HCT116 (cell line): ENCODE results near the gene PTCH2. TPM values are rescaled to one million over a fixed set of nuclear protein-coding genes. Genes with fewer than 3 reads are reported as not detected.
A peak's percentile ranks its signal among the peaks of the same experiment; 100 is the strongest.

ENCODE experiments used
- ATAC-seq: fragments of 200-7000 bp; cut with Tn5 transposase; 2 replicates; pipeline ENCODE4 v1.9.1; 2020; ENCODE audit warnings: mild to moderate bottlenecking, moderate library complexity
- BruUV-seq: library from RNA; stranded (reverse); fragments of 400-500 nt; replicated peaks from 2 replicates; lab custom pipeline; 2021; lab: Mats Ljungman, UMichigan
- CTCF ChIA-PET: fragments of 300-600 bp; sonication (Branson Sonifier 250); formaldehyde crosslinking; loops from one replicate; lab custom pipeline; 2021; ENCODE audit warnings: antibody characterized with exemption; lab: Charles Lee
- POLR2A ChIA-PET: fragments of 300-600, 350-600 bp; sonication (Branson Sonifier 250); formaldehyde crosslinking; loops from one replicate; lab custom pipeline; 2021; ENCODE audit warnings: antibody characterized with exemption; lab: Charles Lee
- RAD21 ChIA-PET, 2 experiments: fragments of 300-600 bp; sonication (Branson Sonifier 250); formaldehyde crosslinking; loops; one replicate each; lab custom pipeline; 2023; ENCODE audit warnings: low total read pairs in 2 of 2; ENCODE audit not compliant: uncharacterized antibody in 2 of 2, unreplicated experiment in 2 of 2, low non-redundant PET in 1 of 2; lab: Charles Lee
- DNase-seq: peaks from one replicate; pipeline ENCODE4 v3.0.0-alpha.2; 2010; ENCODE audit warnings: low read depth, low spot score
- H2AFZ ChIP-seq: fragments of 200-600 bp; shearing (Covaris generic), sonication (generic); 2 replicates; pipeline ENCODE4 v1.6.1; 2017; ENCODE audit warnings: low read depth, mixed run types, mixed read lengths, antibody characterized with exemption, low read length; ENCODE audit not compliant: poor library complexity, severe bottlenecking
- H3K27ac ChIP-seq: 2 replicates; pipeline ENCODE4 v1.5.1; 2012; ENCODE audit warnings: low read depth, low read length
- H3K27me3 ChIP-seq: fragments of 200-600 bp; sonication (generic); 2 replicates; pipeline ENCODE4 v1.6.1; 2016; ENCODE audit warnings: mixed run types, low read length, mixed read lengths; ENCODE audit not compliant: insufficient read depth
- H3K36me3 ChIP-seq, 2 experiments: fragments of 200-500 bp in 1 of 2; fragments of 200-600 bp in 1 of 2; sonication (Bioruptor generic) in 1 of 2; sonication (generic) in 1 of 2; 2 replicates each; pipeline versions ENCODE4 v1.5.1 to v1.6.1; 2014 to 2016; ENCODE audit warnings: low read length in 2 of 2, inconsistent platforms in 1 of 2, mixed read lengths in 1 of 2, mixed run types in 1 of 2; ENCODE audit not compliant: insufficient read depth in 2 of 2, control insufficient read depth in 1 of 2
- H3K4me1 ChIP-seq, 2 experiments: fragments of 200-600 bp in 1 of 2; sonication (generic) in 1 of 2; 2 replicates each; pipeline versions ENCODE4 v1.5.1 to v1.6.1; 2012 to 2017; ENCODE audit warnings: low read length in 2 of 2, inconsistent platforms in 1 of 2, mild to moderate bottlenecking in 1 of 2, mixed read lengths in 1 of 2, mixed run types in 1 of 2, moderate library complexity in 1 of 2; ENCODE audit not compliant: insufficient read depth in 2 of 2, control insufficient read depth in 1 of 2
- H3K4me2 ChIP-seq: fragments of 200-600 bp; sonication (generic); 2 replicates; pipeline ENCODE4 v1.6.1; 2017; ENCODE audit warnings: mixed run types, low read length, mixed read lengths
- H3K4me3 ChIP-seq, 2 experiments: fragments of 200-600 bp in 1 of 2; sonication (generic) in 1 of 2; replicated peaks in 1 of 2; 2 replicates each; pipeline ENCODE4 v1.5.1; 2011 to 2016; ENCODE audit warnings: low read length in 2 of 2, control low read depth in 1 of 2, low read depth in 1 of 2, mild to moderate bottlenecking in 1 of 2, mixed read lengths in 1 of 2, mixed run types in 1 of 2
- H3K79me2 ChIP-seq: fragments of 200-600 bp; sonication (generic); 2 replicates; pipeline ENCODE4 v1.6.1; 2017; ENCODE audit warnings: mild to moderate bottlenecking, mixed run types, low read length, moderate library complexity, mixed read lengths; ENCODE audit not compliant: insufficient read depth
- H3K9ac ChIP-seq: fragments of 200-600 bp; sonication (generic); 2 replicates; pipeline ENCODE4 v1.6.1; 2016; ENCODE audit warnings: low read length, mixed read lengths
- H3K9me2 ChIP-seq: fragments of 200-600 bp; sonication (generic), shearing (Covaris generic); 2 replicates; pipeline ENCODE4 v1.6.1; 2017; ENCODE audit warnings: mixed run types, mild to moderate bottlenecking, moderate library complexity; ENCODE audit not compliant: insufficient read depth
- H3K9me3 ChIP-seq, 2 experiments: fragments of 200-500 bp in 1 of 2; fragments of 200-600 bp in 1 of 2; sonication (Bioruptor generic) in 1 of 2; sonication (generic) in 1 of 2; 2 replicates each; pipeline ENCODE4 v1.6.1; 2014 to 2017; ENCODE audit warnings: low read length in 2 of 2, mixed read lengths in 2 of 2, inconsistent platforms in 1 of 2, low read depth in 1 of 2, mild to moderate bottlenecking in 1 of 2, mixed run types in 1 of 2, moderate library complexity in 1 of 2; ENCODE audit not compliant: control insufficient read depth in 1 of 2, insufficient read depth in 1 of 2
- H4K20me1 ChIP-seq: fragments of 200-600 bp; sonication (generic), shearing (Covaris generic); 2 replicates; pipeline ENCODE4 v1.6.1; 2017; ENCODE audit warnings: mixed run types, mild to moderate bottlenecking, moderate library complexity; ENCODE audit not compliant: insufficient read depth
- CBX3 ChIP-seq: IDR thresholded peaks from 2 replicates; pipeline ENCODE4 v1.6.1; 2012; ENCODE audit warnings: low read depth
- CEBPB ChIP-seq: IDR thresholded peaks from 2 replicates; pipeline ENCODE4 v1.6.1; 2012; ENCODE audit warnings: low read depth
- CTCF ChIP-seq, 3 experiments: fragments of 200-600 bp in 1 of 3; sonication (generic) in 1 of 3; IDR thresholded peaks in 2 of 3; conservative IDR thresholded peaks in 1 of 3; 2 replicates each; pipeline ENCODE4 v1.5.1; 2012 to 2017; ENCODE audit warnings: low read depth in 2 of 3, low read length in 2 of 3, antibody characterized with exemption in 1 of 3, borderline replicate concordance in 1 of 3, control low read depth in 1 of 3, mild to moderate bottlenecking in 1 of 3, mixed read lengths in 1 of 3, mixed run types in 1 of 3, moderate library complexity in 1 of 3; ENCODE audit not compliant: insufficient read depth in 1 of 3
- EZH2 ChIP-seq: fragments of 200-600 bp; sonication (generic); IDR thresholded peaks from 2 replicates; pipeline ENCODE4 v1.6.1; 2017; ENCODE audit warnings: antibody characterized with exemption, mixed run types
- EZH2phosphoT487 ChIP-seq: fragments of 200-600 bp; IDR thresholded peaks from 2 replicates; pipeline ENCODE4 v1.6.1; 2018; ENCODE audit warnings: antibody characterized with exemption, borderline replicate concordance
- POLR2AphosphoS5 ChIP-seq: IDR thresholded peaks from 2 replicates; pipeline ENCODE4 v1.6.1; 2011; ENCODE audit warnings: mild to moderate bottlenecking, low read depth, low read length, moderate library complexity
- SP1 ChIP-seq: IDR thresholded peaks from 2 replicates; pipeline ENCODE4 v1.6.1; 2012; ENCODE audit warnings: low read depth
- ZFX ChIP-seq: fragments of 450-650 bp; IDR thresholded peaks from 2 replicates; pipeline ENCODE4 v1.6.1; 2017
- ZNF274 ChIP-seq: fragments of 200-500 bp; sonication (Bioruptor generic); IDR thresholded peaks from 2 replicates; pipeline ENCODE4 v1.6.1; 2014; ENCODE audit warnings: mild to moderate bottlenecking, low read depth, low read length, inconsistent platforms
- intact Hi-C: fragments of 100-400 bp; cut with micrococcal nuclease; formaldehyde crosslinking; loops from 2 replicates; pipeline ENCODE4 v1.10.0; 2022
- total RNA-seq: library from RNA; stranded (reverse); gene quantifications from one replicate; pipeline ENCODE4 v1.2.1, GENCODE V29; 2021; ENCODE audit not compliant: unreplicated experiment

Gene PTCH2
- total RNA-seq, 1 experiment from 2014 or later: 1.3 TPM

GRCh38 chr1:44777969-44778635 lies 65.0 kb downstream of the PTCH2 start:
- POLR2A ChIA-PET: interaction anchor here (1.0 kb wide), 1 partner anchor 11 kb away, joined by 4 read pairs; no protein-coding TSS in a partner anchor
- no peak for TF ChIP-seq ZFX
- TF ChIP-seq EZH2: no peak
- TF ChIP-seq CEBPB: no peak
- no peak for TF ChIP-seq EZH2phosphoT487
- no peak for TF ChIP-seq CBX3
- no peak for TF ChIP-seq CTCF (IDR thresholded peaks at IDR 0.05 in 2 of 3, conservative IDR thresholded peaks at IDR 0.05 in 1 of 3; ENCODE audit: borderline replicate concordance in 1 of 3, insufficient read depth in 1 of 3, low read depth in 2 of 3, low read length in 2 of 3)
- TF ChIP-seq SP1: no peak
- TF ChIP-seq POLR2AphosphoS5: no peak; the same call in 1 of the 2 replicates
- no peak for TF ChIP-seq ZNF274
- H3K36me3 ChIP-seq: peaks cover 28 to 49% of the 10 kb centered on the region in 2 experiments
- peak overlapping the region; percentile 86 for H3K27ac ChIP-seq
- peaks cover 43% of the 10 kb centered on the region for H3K79me2 ChIP-seq
- no peak overlapping the region for H2AFZ ChIP-seq
- RAD21 ChIA-PET: no interaction called here
- no peaks in the 10 kb centered on the region for H3K9me2 ChIP-seq
- CTCF ChIA-PET: no interaction called here
- H3K9ac ChIP-seq: no peak overlapping the region
- H4K20me1 ChIP-seq: peaks cover 18% of the 10 kb centered on the region; the same call in 1 of the 2 replicates
- no peak overlapping the region for H3K4me3 ChIP-seq
- BruUV-seq: no TSS peak
- H3K9me3 ChIP-seq: no peaks in the 10 kb centered on the region
- H3K4me2 ChIP-seq: peak overlapping the region; percentile 99; the same call in 1 of the 2 replicates
- H3K4me1 ChIP-seq: peaks cover 10 to 24% of the 10 kb centered on the region in 2 experiments
- ATAC-seq (no peak), DNase-seq (no peak)
- intact Hi-C loops: no loop called here
- no peaks in the 10 kb centered on the region for H3K27me3 ChIP-seq
